ENCODE measurements around the gene WDR91. TPM values are rescaled to one million over a fixed set of nuclear protein-coding genes. Genes with fewer than 3 reads are reported as not detected.
A peak's percentile ranks its signal among the peaks of the same experiment; 100 is the strongest.

The WDR91 gene
- total RNA-seq (2021; ENCODE audit: unreplicated experiment) (10.1 TPM), Bru-seq, nascent RNA (percentile 59 among the genes with signal in this experiment), BruChase-seq, experiment 1, labeled RNA remaining after a 6-hour chase (percentile 59 among the genes with signal in this experiment), BruChase-seq, experiment 2, labeled RNA remaining after a 2-hour chase (percentile 63 among the genes with signal in this experiment)
- 7.1 and 7.9 TPM in 2 replicates for polyA plus RNA-seq (2012)
- long read RNA-seq, full-length matches to known transcripts: 7 of 27 reads
- long read RNA-seq, partial matches to known transcripts: 9 of 27 reads
- long read RNA-seq, other reads (novel, unspliced or antisense): 11 of 27 reads

DNA sequence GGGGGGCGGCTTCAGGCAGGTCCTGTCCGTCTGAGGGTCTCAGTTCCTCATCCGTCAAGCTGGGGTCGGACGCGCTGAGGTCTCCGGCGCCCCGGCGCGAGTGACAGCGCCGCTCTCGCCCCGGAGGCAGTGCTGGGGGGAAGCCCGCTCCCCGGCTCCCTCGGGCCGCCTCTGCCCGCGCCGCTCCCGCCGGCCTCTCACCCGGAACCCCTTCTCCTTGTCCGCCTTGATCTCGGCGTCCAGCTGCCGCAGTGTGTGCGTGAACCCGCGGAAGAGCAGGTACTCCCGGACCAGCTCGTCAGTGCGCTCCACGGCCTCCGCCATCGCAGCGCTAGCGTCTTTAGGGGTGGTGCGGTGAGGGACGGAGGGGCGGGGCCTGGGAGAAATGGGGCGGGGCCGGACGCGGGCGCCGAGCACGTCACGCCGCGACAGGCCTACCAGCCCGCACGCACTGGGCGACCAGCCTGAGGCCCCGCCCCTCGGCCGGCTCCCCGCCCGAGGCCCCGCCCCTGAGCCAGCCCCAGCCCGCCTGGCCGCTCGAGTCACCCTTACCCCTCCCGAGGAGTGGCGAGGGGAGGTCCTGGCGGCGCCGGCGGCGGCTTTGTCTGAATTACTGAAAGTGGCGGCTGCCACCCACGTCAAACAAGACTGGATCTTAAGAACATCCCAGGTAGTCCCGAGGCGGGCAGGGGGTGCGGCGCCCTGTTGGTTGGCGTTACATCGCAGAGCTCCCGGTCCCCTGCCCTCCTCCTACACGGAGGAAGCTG is at the start of gene WDR91:
Gene WDR91, minus strand, starts transcription at position 348 of the 767 bp plus-strand sequence. Its CDS starts 24 bp downstream, at position 324.
- POLR2A ChIA-PET: no interaction called here
- peak within 1 kb of the TSS; percentile 91 for H3K4me2 ChIP-seq (ENCODE audit: low read length)
- H2AFZ ChIP-seq (ENCODE audit: low read depth, low read length, poor library complexity, severe bottlenecking): peak within 1 kb of the TSS; percentile 9
- ATAC-seq: peak; percentile 95
- H4K20me1 ChIP-seq (ENCODE audit: insufficient read depth): no peaks in the 10 kb centered on the region
- no peaks in the 10 kb centered on the region for H3K9me2 ChIP-seq (ENCODE audit: insufficient read depth)
- BruUV-seq (replicated peaks): no TSS peak
- H3K4me3 ChIP-seq (replicated peaks in 1 of 2; ENCODE audit: low read depth in 1 of 2, low read length in 2 of 2): peak within 1 kb of the TSS; percentile 63 to 81
- no peaks in the 10 kb centered on the region for H3K36me3 ChIP-seq (ENCODE audit: control insufficient read depth in 1 of 2, insufficient read depth in 2 of 2, low read length in 2 of 2)
- intact Hi-C loops (cut with micrococcal nuclease): no loop called here
- CTCF ChIA-PET: interaction anchor here (1.2 kb wide), 1 partner anchor 225 kb away, joined by 3 read pairs; the partner anchor contains the start of gene AGBL3
- no peaks in the 10 kb centered on the region for H3K79me2 ChIP-seq (ENCODE audit: insufficient read depth, low read length)
- RAD21 ChIA-PET (ENCODE audit: low non-redundant PET in 1 of 2, low total read pairs in 2 of 2, uncharacterized antibody in 2 of 2, unreplicated experiment in 2 of 2): no interaction called here
- H3K9me3 ChIP-seq (ENCODE audit: control insufficient read depth in 1 of 2, insufficient read depth in 1 of 2, low read depth in 1 of 2, low read length in 2 of 2): no peaks in the 10 kb centered on the region
- DNase-seq (ENCODE audit: low read depth, low spot score): peak; percentile 69
- peaks cover 5 to 7% of the 10 kb centered on the region in 2 experiments; a peak in 3 of 4 replicates for H3K4me1 ChIP-seq (ENCODE audit: control insufficient read depth in 1 of 2, insufficient read depth in 2 of 2, low read length in 2 of 2)
- peak within 1 kb of the TSS; percentile 73 for H3K9ac ChIP-seq (ENCODE audit: low read length)
- peak within 1 kb of the TSS; percentile 24; the same call in 1 of the 2 replicates for H3K27ac ChIP-seq (ENCODE audit: low read depth, low read length)
- no peaks in the 10 kb centered on the region for H3K27me3 ChIP-seq (ENCODE audit: insufficient read depth, low read length)
- TF ChIP-seq REST (IDR thresholded peaks at IDR 0.05; ENCODE audit: low read depth): no peak
- TF ChIP-seq RAD21 (IDR thresholded peaks at IDR 0.05; ENCODE audit: low read depth): no peak
- TF ChIP-seq TCF7L2 (IDR thresholded peaks at IDR 0.05; ENCODE audit: borderline replicate concordance, extremely low read depth, insufficient read depth, insufficient read length): peak; percentile 63
- TF ChIP-seq, protein P1, sequence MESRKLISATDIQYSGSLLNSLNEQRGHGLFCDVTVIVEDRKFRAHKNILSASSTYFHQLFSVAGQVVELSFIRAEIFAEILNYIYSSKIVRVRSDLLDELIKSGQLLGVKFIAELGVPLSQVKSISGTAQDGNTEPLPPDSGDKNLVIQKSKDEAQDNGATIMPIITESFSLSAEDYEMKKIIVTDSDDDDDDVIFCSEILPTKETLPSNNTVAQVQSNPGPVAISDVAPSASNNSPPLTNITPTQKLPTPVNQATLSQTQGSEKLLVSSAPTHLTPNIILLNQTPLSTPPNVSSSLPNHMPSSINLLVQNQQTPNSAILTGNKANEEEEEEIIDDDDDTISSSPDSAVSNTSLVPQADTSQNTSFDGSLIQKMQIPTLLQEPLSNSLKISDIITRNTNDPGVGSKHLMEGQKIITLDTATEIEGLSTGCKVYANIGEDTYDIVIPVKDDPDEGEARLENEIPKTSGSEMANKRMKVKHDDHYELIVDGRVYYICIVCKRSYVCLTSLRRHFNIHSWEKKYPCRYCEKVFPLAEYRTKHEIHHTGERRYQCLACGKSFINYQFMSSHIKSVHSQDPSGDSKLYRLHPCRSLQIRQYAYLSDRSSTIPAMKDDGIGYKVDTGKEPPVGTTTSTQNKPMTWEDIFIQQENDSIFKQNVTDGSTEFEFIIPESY (IDR thresholded peaks at IDR 0.05; ENCODE audit: extremely low read depth, insufficient replicate concordance, low read length): no peak
- peak; percentile 92 for TF ChIP-seq YY1 (IDR thresholded peaks at IDR 0.05; ENCODE audit: extremely low read depth, insufficient replicate concordance, low read depth, low read length)
- TF ChIP-seq ATF3 (IDR thresholded peaks at IDR 0.05): no peak
- TF ChIP-seq FOSL1 (IDR thresholded peaks at IDR 0.05; ENCODE audit: low read depth): no peak
- no peak for TF ChIP-seq SP1 (IDR thresholded peaks at IDR 0.05; ENCODE audit: low read depth)
- TF ChIP-seq, protein P2, sequence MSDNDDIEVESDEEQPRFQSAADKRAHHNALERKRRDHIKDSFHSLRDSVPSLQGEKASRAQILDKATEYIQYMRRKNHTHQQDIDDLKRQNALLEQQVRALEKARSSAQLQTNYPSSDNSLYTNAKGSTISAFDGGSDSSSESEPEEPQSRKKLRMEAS (IDR thresholded peaks at IDR 0.05): peak; percentile 23; the same call in 1 of the 2 replicates
- TF ChIP-seq, protein P3, sequence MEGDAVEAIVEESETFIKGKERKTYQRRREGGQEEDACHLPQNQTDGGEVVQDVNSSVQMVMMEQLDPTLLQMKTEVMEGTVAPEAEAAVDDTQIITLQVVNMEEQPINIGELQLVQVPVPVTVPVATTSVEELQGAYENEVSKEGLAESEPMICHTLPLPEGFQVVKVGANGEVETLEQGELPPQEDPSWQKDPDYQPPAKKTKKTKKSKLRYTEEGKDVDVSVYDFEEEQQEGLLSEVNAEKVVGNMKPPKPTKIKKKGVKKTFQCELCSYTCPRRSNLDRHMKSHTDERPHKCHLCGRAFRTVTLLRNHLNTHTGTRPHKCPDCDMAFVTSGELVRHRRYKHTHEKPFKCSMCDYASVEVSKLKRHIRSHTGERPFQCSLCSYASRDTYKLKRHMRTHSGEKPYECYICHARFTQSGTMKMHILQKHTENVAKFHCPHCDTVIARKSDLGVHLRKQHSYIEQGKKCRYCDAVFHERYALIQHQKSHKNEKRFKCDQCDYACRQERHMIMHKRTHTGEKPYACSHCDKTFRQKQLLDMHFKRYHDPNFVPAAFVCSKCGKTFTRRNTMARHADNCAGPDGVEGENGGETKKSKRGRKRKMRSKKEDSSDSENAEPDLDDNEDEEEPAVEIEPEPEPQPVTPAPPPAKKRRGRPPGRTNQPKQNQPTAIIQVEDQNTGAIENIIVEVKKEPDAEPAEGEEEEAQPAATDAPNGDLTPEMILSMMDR (IDR thresholded peaks at IDR 0.05 in 2 of 3, conservative IDR thresholded peaks at IDR 0.05 in 1 of 3; ENCODE audit: borderline replicate concordance in 1 of 3, insufficient read depth in 1 of 3, low read depth in 2 of 3, low read length in 2 of 3): 0 out of 6 replicates have a peak, but pooled peaks of 1 of the 3 experiments have one; percentile 4
- no peak for TF ChIP-seq SRF (IDR thresholded peaks at IDR 0.05; ENCODE audit: low read depth)
- TF ChIP-seq ZFX (IDR thresholded peaks at IDR 0.05): no peak
- peak; percentile 56; the same call in 1 of the 2 replicates for TF ChIP-seq EGR1 (IDR thresholded peaks at IDR 0.05; ENCODE audit: low read depth)
- no peak for TF ChIP-seq POLR2A (IDR thresholded peaks at IDR 0.05; ENCODE audit: borderline replicate concordance, extremely low read depth, insufficient read depth, insufficient read length)
- no peak for TF ChIP-seq EZH2phosphoT487 (IDR thresholded peaks at IDR 0.05; ENCODE audit: borderline replicate concordance)
- TF ChIP-seq EZH2 (IDR thresholded peaks at IDR 0.05): no peak
